A673 (cell line): ENCODE measurements around the gene DMD.

Experiments used
- CTCF ChIP-seq: fragments of 300-800, 200-600 bp; sonication (generic); conservative IDR thresholded peaks from 2 replicates; pipeline ENCODE4 v1.5.1; 2017; ENCODE audit warnings: low read depth, mild to moderate bottlenecking, antibody characterized with exemption, low read length, moderate library complexity, mixed read lengths
- EZH2 ChIP-seq: fragments of 200-600 bp; sonication (generic); IDR thresholded peaks from 2 replicates; pipeline ENCODE4 v1.6.1; 2017; ENCODE audit warnings: borderline replicate concordance, low read depth, mild to moderate bottlenecking, mixed read lengths, antibody characterized with exemption, low read length; ENCODE audit not compliant: poor library complexity, severe bottlenecking

DNA sequence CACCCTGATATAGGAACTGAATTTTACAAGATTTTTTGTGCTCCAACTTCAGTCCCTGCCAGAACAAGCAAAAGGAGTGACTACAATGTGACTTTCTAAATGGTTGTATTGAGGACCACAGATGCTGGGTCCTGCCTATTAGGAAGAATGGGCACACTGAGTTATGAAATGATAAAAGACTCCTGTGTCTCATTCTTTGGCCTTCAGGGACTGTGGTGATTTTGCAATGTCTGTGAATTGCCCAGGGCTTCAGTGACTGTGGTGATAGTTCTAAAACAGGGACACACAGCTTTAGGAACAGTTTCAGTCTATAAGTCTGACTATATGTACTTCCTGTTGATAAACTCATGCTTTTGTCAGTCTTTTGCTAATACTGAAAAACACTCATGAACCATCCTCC is 210.2 kb downstream of the DMD start:
- TF ChIP-seq CTCF, result no peak
- TF ChIP-seq EZH2, result no peak
